Lung (tissue), 12 donors: ENCODE measurements around the gene PDE9A. TPM values are rescaled to one million over a fixed set of nuclear protein-coding genes. Genes with fewer than 3 reads are reported as not detected.

Source experiments
- ATAC-seq: fragments of 200-7000 bp; cut with Tn5 transposase; one replicate; pipeline ENCODE4 v1.9.1; 2020; ENCODE audit warnings: moderate number of reproducible peaks; ENCODE audit not compliant: insufficient read depth, low FRiP score
- DNase-seq, 3 donors: peaks; one replicate each; pipeline ENCODE4 v3.0.0-alpha.2; 2013 to 2017
- H3K27ac ChIP-seq, 2 donors: one replicate each; pipeline ENCODE4 v1.5.1; 2013; ENCODE audit warnings: mild to moderate bottlenecking in 2 of 2, moderate library complexity in 2 of 2, control low read depth in 1 of 2, inconsistent platforms in 1 of 2, low read depth in 1 of 2, low read length in 1 of 2
- H3K27me3 ChIP-seq, 3 donors: one replicate each; pipeline ENCODE4 v1.5.1; 2013; ENCODE audit warnings: low read length in 2 of 3; ENCODE audit not compliant: control insufficient read depth in 3 of 3, insufficient read depth in 3 of 3
- H3K36me3 ChIP-seq, 4 donors: one replicate each; pipeline ENCODE4 v1.5.1; 2013; ENCODE audit warnings: low read length in 4 of 4, mild to moderate bottlenecking in 1 of 4, moderate library complexity in 1 of 4; ENCODE audit not compliant: control insufficient read depth in 4 of 4, insufficient read depth in 4 of 4
- H3K4me1 ChIP-seq, 5 donors: one replicate each; pipeline ENCODE4 v1.5.1; 2013; ENCODE audit warnings: low read length in 5 of 5, mild to moderate bottlenecking in 2 of 5, moderate library complexity in 1 of 5; ENCODE audit not compliant: control insufficient read depth in 5 of 5, insufficient read depth in 5 of 5
- H3K4me3 ChIP-seq: one replicate; pipeline ENCODE4 v1.5.1; 2013; ENCODE audit warnings: mild to moderate bottlenecking, control low read depth, moderate library complexity
- H3K9ac ChIP-seq, 2 donors: one replicate each; pipeline ENCODE4 v1.5.1; 2013; ENCODE audit warnings: low read length in 2 of 2, control low read depth in 1 of 2; ENCODE audit not compliant: insufficient read depth in 1 of 2
- H3K9me3 ChIP-seq, 4 donors: one replicate each; pipeline ENCODE4 v1.5.1; 2013; ENCODE audit warnings: low read length in 3 of 4, mild to moderate bottlenecking in 1 of 4, moderate library complexity in 1 of 4; ENCODE audit not compliant: control insufficient read depth in 4 of 4, insufficient read depth in 3 of 4
- WGBS, 2 donors: extraction: QIAGEN DNeasy Blood & Tissue Kit; methylation state at CpG; one replicate each; pipeline ENCODE4 v1.1.7; 2013; 5-methylcytosine and 5-hydroxymethylcytosine counted together
- polyA plus RNA-seq, 2 donors: library from polyadenylated mRNA; stranded (reverse); fragments of 200-250 nt; gene quantifications; one replicate each; pipeline ENCODE4 v1.2.1, GENCODE V29; 2013
- total RNA-seq, 2 donors: library from RNA; depleted of rRNA in 1 of 2; stranded (reverse); fragments of >200 nt in 1 of 2; gene quantifications; one replicate each; pipeline ENCODE4 v1.2.1, GENCODE V29; 2014 to 2021
- TF ChIP-seq, protein P1 (sequence below): IDR thresholded peaks from 2 replicates; pipeline ENCODE4 v1.5.1; 2012; ENCODE audit warnings: mild to moderate bottlenecking; ENCODE audit errors: control extremely low read depth, extremely low read depth
- donor health status: control.
- donor health status: control.
- donor health status: Bipolar disorder and iron deficiency.
- donor health status: healthy.
- donor health status: DM: yes; HTN: yes; CAD: no.

PDE9A gene
- total and polyA plus RNA-seq, 4 donors, result 5.3 to 17.0 (median 6.9) TPM

DNA sequence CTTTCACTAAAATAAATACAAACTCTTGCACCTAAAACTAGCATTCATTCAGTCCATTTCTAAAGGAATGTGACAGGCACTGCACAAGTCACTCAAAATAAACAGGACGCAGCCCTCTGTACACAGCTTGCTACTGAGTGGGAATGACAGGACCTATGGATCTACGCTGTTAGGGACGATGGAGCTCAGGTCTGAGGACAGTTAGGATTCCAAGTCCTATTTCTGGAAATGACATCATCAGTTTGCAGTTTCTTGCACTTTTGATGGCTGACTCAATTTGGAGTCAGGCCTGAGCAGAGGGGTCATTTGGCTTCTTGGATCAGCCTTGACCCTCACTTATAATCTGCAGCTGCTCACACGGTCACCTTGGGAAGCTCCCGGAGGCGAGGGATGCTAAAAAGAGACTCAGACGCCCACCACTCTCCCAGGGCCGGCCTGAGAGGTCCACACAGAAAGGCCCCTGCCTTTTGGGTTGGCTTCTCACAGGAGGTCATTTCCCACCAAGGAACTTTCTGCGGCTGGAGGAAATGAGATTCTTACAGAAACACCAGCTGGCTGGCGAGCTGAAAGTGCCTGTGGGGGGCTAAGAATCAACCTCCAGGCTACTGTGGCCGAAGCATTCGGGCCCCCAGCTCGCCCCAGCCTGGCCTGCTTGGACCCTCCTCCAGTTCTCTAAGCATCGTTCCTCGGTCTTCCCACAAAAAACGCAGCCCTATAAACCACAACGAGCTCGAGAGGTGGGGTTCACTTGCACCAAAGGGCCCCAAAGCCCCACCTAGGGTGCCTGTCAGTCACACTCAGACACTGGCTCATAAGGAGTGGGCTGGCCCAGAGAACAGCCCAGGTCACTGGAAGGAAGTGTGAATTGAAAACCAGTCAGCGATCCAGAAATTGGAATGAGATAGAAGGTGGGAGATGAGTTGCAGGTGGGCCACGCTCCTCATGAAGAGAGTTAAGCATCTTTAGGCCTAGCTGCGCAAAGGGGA is 8.9 kb upstream of the PDE9A start:
- ATAC-seq (no peak), DNase-seq (peak in 1 of 3 donors; percentile 63)
- 80 to 86% methylated on average over 20 to 21 of the region's 21 CpGs for whole genome bisulfite sequencing, 2 donors
- Histone ChIP-seq H3K27ac (no peak overlapping the region), H3K4me1 (peaks cover 0 to 14% (median 4%) of the 10 kb centered on the region in 5 donors), H3K4me3 (no peak overlapping the region), H3K36me3 (no peaks in the 10 kb centered on the region), H3K9ac (no peak overlapping the region), H3K9me3 (no peaks in the 10 kb centered on the region), H3K27me3 (no peaks in the 10 kb centered on the region)
- TF ChIP-seq, protein P1, sequence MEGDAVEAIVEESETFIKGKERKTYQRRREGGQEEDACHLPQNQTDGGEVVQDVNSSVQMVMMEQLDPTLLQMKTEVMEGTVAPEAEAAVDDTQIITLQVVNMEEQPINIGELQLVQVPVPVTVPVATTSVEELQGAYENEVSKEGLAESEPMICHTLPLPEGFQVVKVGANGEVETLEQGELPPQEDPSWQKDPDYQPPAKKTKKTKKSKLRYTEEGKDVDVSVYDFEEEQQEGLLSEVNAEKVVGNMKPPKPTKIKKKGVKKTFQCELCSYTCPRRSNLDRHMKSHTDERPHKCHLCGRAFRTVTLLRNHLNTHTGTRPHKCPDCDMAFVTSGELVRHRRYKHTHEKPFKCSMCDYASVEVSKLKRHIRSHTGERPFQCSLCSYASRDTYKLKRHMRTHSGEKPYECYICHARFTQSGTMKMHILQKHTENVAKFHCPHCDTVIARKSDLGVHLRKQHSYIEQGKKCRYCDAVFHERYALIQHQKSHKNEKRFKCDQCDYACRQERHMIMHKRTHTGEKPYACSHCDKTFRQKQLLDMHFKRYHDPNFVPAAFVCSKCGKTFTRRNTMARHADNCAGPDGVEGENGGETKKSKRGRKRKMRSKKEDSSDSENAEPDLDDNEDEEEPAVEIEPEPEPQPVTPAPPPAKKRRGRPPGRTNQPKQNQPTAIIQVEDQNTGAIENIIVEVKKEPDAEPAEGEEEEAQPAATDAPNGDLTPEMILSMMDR, result no peak

DNA sequence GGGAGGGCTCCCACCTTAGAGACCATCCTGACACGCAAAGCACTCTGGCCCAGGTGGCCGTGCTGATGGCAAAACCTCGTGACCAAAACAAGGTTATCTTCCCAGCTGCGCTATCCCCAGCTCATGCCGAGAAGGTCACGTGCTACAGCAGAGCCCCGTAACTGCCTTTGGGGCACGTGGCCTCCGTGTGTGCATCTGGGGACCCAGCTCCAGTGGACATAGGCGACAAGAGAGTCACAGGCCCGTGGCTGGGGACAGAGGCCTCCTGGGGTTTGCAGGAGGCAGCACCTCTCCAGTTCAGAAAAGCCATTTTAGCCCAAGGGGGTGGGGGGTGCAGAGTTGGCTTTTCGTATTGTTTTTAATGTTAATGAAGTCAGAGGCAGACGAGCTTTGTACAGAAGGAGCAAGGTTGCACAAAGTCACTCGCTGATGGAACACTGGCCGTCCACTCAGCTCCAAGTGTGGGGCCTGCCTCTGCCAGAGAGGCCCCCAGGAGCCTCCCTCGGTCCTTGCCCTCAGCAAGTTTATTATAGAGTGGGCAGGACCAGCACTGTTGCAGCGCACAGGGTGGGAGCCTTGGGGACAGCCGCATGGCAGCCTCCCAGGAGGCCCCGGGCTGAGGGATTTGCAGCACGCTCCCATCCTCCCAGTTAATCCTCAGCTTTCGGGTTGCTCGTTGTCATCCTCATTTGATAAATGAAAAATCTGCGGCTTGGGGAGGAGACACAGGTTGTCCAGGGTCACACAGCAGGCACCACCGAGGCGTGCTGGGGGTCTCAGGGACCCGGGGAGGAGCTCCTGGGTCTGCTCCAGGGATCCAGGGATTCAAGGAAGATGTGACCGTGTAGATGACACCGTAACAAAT is 8.0 kb upstream of the PDE9A start:
- no peak overlapping the region for H3K27ac ChIP-seq
- no peaks in the 10 kb centered on the region for H3K36me3 ChIP-seq
- H3K9ac ChIP-seq, result no peak overlapping the region
- no peak overlapping the region for H3K4me3 ChIP-seq
- TF ChIP-seq, protein P1, result no peak
- WGBS, 2 donors, result 91 to 92% methylated on average over 28 of the region's 28 CpGs
- H3K9me3 ChIP-seq, result no peaks in the 10 kb centered on the region
- no peak for DNase-seq
- no peak for ATAC-seq
- H3K4me1 ChIP-seq, result peaks cover 0 to 16% (median 4%) of the 10 kb centered on the region in 5 donors
- H3K27me3 ChIP-seq, result no peaks in the 10 kb centered on the region

DNA sequence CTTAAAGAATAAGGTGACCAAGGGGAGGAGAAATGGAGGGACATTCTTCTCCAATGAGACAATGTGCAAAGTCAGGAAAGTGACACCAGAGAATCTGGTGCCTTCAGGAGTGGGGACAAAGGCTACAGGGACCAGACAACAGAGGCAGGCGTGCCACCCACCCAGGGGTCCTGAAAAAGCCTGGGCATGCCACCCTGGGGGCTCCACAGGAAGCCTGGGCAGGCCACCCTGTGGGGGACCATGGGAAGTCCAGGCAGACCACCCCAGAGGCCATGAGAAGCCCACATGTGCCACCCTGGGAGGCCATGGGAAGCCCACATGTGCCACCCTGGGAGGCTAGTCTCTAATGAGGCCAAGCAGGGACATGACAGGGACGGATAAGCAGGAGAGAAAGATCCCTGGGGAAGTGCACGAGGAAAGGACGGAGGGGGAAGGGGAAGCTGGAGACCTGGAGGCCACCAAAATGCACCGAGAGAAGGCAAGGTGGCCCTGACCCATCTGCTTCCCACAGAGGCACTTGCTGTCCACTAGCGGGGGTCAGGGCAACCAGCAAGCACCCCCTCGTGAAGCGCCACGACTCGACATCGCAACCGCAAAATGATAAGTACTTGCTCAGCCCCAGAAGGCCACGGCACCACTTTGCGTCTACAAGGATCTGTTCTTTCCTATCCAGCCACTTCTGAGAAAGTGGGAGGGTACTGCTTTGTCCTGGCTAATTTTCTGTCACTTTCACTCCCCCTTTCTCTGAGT is 7.2 kb upstream of the PDE9A start:
- no peak for DNase-seq
- H3K36me3 ChIP-seq, result no peaks in the 10 kb centered on the region
- ATAC-seq, result no peak

More for the DNA sequence above, 7.2 kb upstream of the PDE9A start:
- Histone ChIP-seq H3K4me1 (peaks cover 0 to 19% (median 0%) of the 10 kb centered on the region in 5 donors), H3K9me3 (no peaks in the 10 kb centered on the region), H3K4me3 (no peak overlapping the region), H3K27me3 (no peaks in the 10 kb centered on the region), H3K9ac (no peak overlapping the region), H3K27ac (no peak overlapping the region)
- TF ChIP-seq, protein P1, result no peak
- 89 to 95% methylated on average over 14 of the region's 14 CpGs for WGBS, 2 donors
